HepG2 (cell line): ENCODE results near the gene CNGA3. TPM values are rescaled to one million over a fixed set of nuclear protein-coding genes. Genes with fewer than 3 reads are reported as not detected.

ENCODE experiments used
- ATAC-seq: fragments of 200-7000 bp; cut with Tn5 transposase; 3 replicates; pipeline ENCODE4 v1.9.1; 2020; ENCODE audit warnings: mild to moderate bottlenecking, moderate library complexity
- BruUV-seq: library from RNA; stranded (reverse); fragments of 400-500 nt; replicated peaks from 2 replicates; lab custom pipeline; 2021; lab: Mats Ljungman, UMichigan
- CTCF ChIA-PET: fragments of 300-600 bp; formaldehyde crosslinking; extraction: SDS; loops from one replicate; lab custom pipeline; 2021; ENCODE audit warnings: low total read pairs, inconsistent platforms, low intra/inter-chr PET ratio; lab: Yijun Ruan, JAX
- POLR2A ChIA-PET: fragments of 350-600 bp; sonication (Branson Sonifier 250); formaldehyde crosslinking; loops from one replicate; lab custom pipeline; 2020; ENCODE audit warnings: antibody characterized with exemption, inconsistent platforms; lab: Yijun Ruan, JAX
- DNase-seq: peaks from one replicate; pipeline ENCODE4 v3.0.0-alpha.2; 2015; ENCODE audit warnings: low spot score
- FAIRE-seq: peaks from 3 replicates; lab custom pipeline; 2011; peaks lifted over from hg19 to GRCh38; lab: Jason Lieb, UNC
- H2AFZ ChIP-seq: one replicate; pipeline ENCODE4 v1.6.1; 2011; ENCODE audit warnings: low read length, inconsistent platforms
- H3K27ac ChIP-seq: fragments of 300-600 bp; 3 replicates; pipeline ENCODE4 v1.8.0; 2011; ENCODE audit warnings: mixed run types, mild to moderate bottlenecking, mixed read lengths, low read length, inconsistent platforms; ENCODE audit not compliant: insufficient read depth; ENCODE audit errors: extremely low read length
- H3K27me3 ChIP-seq, 2 experiments: fragments of 200-600 bp in 1 of 2; 2 replicates in 1 of 2; 3 replicates in 1 of 2; pipeline versions ENCODE4 v1.6.0 to v1.8.0; 2011; ENCODE audit warnings: low read length in 2 of 2, mild to moderate bottlenecking in 2 of 2, moderate library complexity in 2 of 2, inconsistent platforms in 1 of 2; ENCODE audit not compliant: insufficient read depth in 2 of 2, control insufficient read depth in 1 of 2
- H3K36me3 ChIP-seq, 2 experiments: fragments of 200-600 bp in 1 of 2; replicated peaks in 1 of 2; 2 replicates in 1 of 2; 3 replicates in 1 of 2; pipeline versions ENCODE4 v1.5.1 to v1.8.0; 2011; ENCODE audit warnings: low read length in 2 of 2, inconsistent platforms in 1 of 2; ENCODE audit not compliant: insufficient read depth in 2 of 2, control insufficient read depth in 1 of 2
- H3K4me1 ChIP-seq: 2 replicates; pipeline ENCODE4 v1.5.1; 2012; ENCODE audit warnings: low read length, inconsistent platforms; ENCODE audit not compliant: insufficient read depth
- H3K4me2 ChIP-seq: 2 replicates; pipeline ENCODE4 v1.6.0; 2011; ENCODE audit warnings: low read depth, low read length, inconsistent platforms
- H3K4me3 ChIP-seq, 3 experiments: fragments of 200-600 bp in 1 of 3; sonication (generic), shearing (Covaris generic) in 1 of 3; replicated peaks in 1 of 3; 2 replicates each; pipeline ENCODE4 v1.5.1; 2011 to 2016; ENCODE audit warnings: low read length in 3 of 3, inconsistent platforms in 2 of 3, low read depth in 2 of 3, mild to moderate bottlenecking in 2 of 3, control low read depth in 1 of 3, mixed read lengths in 1 of 3; ENCODE audit not compliant: insufficient read depth in 1 of 3
- H3K79me2 ChIP-seq: one replicate; pipeline ENCODE4 v1.6.1; 2011; ENCODE audit warnings: low read length, inconsistent platforms; ENCODE audit not compliant: insufficient read depth
- H3K9ac ChIP-seq: 2 replicates; pipeline ENCODE4 v1.6.0; 2011; ENCODE audit warnings: mild to moderate bottlenecking, low read depth, low read length, inconsistent platforms; ENCODE audit not compliant: insufficient read depth
- H3K9me3 ChIP-seq: 2 replicates; pipeline ENCODE4 v1.5.1; 2012; ENCODE audit warnings: mild to moderate bottlenecking, low read length
- H4K20me1 ChIP-seq: 2 replicates; pipeline ENCODE4 v1.6.0; 2011; ENCODE audit warnings: inconsistent platforms, mild to moderate bottlenecking, low read length, moderate library complexity; ENCODE audit not compliant: insufficient read depth
- CBX2 ChIP-seq, 2 experiments: fragments of 200-600 bp in 1 of 2; sonication (generic); formaldehyde crosslinking in 1 of 2; IDR thresholded peaks; 2 replicates each; pipeline versions ENCODE4 v1.7.0 to v1.8.1; 2018 to 2022; ENCODE audit warnings: low read depth in 2 of 2, low read length in 1 of 2, mild to moderate bottlenecking in 1 of 2, missing genetic modification reagents in 1 of 2
- CSRNP2 ChIP-seq: sonication (generic); formaldehyde crosslinking; conservative IDR thresholded peaks from 2 replicates; pipeline ENCODE4 v1.8.0; 2022; ENCODE audit warnings: low read depth, missing genetic modification reagents
- MAFF ChIP-seq: IDR thresholded peaks from 2 replicates; pipeline ENCODE4 v1.6.1; 2011; ENCODE audit warnings: low read depth, low read length, improper control_type of control experiment
- MAFK ChIP-seq, 2 experiments: IDR thresholded peaks in 1 of 2; conservative IDR thresholded peaks in 1 of 2; 2 replicates each; pipeline ENCODE4 v1.6.1; 2011; ENCODE audit warnings: improper control_type of control experiment in 2 of 2, low read length in 2 of 2
- ZNF513 ChIP-seq: sonication (generic); formaldehyde crosslinking; conservative IDR thresholded peaks from 2 replicates; pipeline ENCODE4 v1.5.0; 2020; ENCODE audit warnings: missing genetic modification reagents
- ZNF607 ChIP-seq: sonication (generic); formaldehyde crosslinking; IDR thresholded peaks from 2 replicates; pipeline ENCODE4 v1.5.1; 2020; ENCODE audit warnings: missing genetic modification reagents, mild to moderate bottlenecking, borderline replicate concordance
- in situ Hi-C: cut with HindIII; loops from 2 replicates; pipeline ENCODE4 v1.10.0; 2017; ENCODE audit warnings: low pct_unique_long_range_greater_than_20kb; ENCODE audit not compliant: extremely low pct_ligation_motif_present
- intact Hi-C: fragments of 100-400 bp; cut with micrococcal nuclease; formaldehyde crosslinking; loops from one replicate; pipeline ENCODE4 v1.10.0; 2022; ENCODE audit not compliant: unreplicated experiment
- polyA plus RNA-seq, 8 experiments: library from polyadenylated mRNA; depleted of rRNA in 3 of 8; stranded (reverse) in 7 of 8; unstranded in 1 of 8; fragments of >200 nt; fragmentation: Illumina TruSeq in 4 of 8; extraction: Trizol in 4 of 8; gene quantifications; 2 replicates each; pipeline versions ENCODE4 v1.2.1 to v1.2.3, GENCODE V29; 2011 to 2016; ENCODE audit warnings: low read depth in 4 of 8, missing spikeins in 1 of 8, mixed read lengths in 1 of 8; ENCODE audit not compliant: insufficient read depth in 1 of 8
- total RNA-seq, 5 experiments: library from RNA; depleted of rRNA; stranded (reverse); fragments of >200 nt; fragmentation: Illumina TruSeq; extraction: Trizol; gene quantifications; 2 replicates each; pipeline ENCODE4 v1.2.3, GENCODE V29; 2016; ENCODE audit warnings: low read depth in 1 of 5

CNGA3 gene
- total and polyA plus RNA-seq, 2 of the 13 experiments (the other 11 are each of a cell fraction or from before 2014, with no cell fraction given), result not detected

GRCh38 chr2:98426771-98427170 is 80.5 kb downstream of the CNGA3 start (continued):
- TF ChIP-seq CBX2 (IDR thresholded peaks at IDR 0.05; ENCODE audit: low read depth, low read length) (no peak), CBX2 (CRISPR knock-in tag; IDR thresholded peaks at IDR 0.05; ENCODE audit: low read depth) (no peak), ZNF607 (CRISPR knock-in tag) (no peak)

GRCh38 chr2:98432145-98432544 is 85.9 kb downstream of the CNGA3 start:
- TF ChIP-seq ZNF513 (CRISPR knock-in tag) (no peak), MAFF (0 out of 2 replicates have a peak, but pooled peaks have one; percentile 15), CSRNP2 (no peak), MAFK (conservative IDR thresholded peaks at IDR 0.05 in 1 of 2, IDR thresholded peaks at IDR 0.05 in 1 of 2; ENCODE audit: low read length in 2 of 2) (peak in 1 of 2 experiments; percentile 50; a peak in 1 of 4 replicates)
- H3K4me3 ChIP-seq, result no peak overlapping the region
- H3K9me3 ChIP-seq, result peaks cover 17% of the 10 kb centered on the region
- ChIA-PET CTCF (no interaction called here), POLR2A (no interaction called here)
- no peaks in the 10 kb centered on the region for H3K79me2 ChIP-seq
- H4K20me1 ChIP-seq, result no peaks in the 10 kb centered on the region
- H3K27ac ChIP-seq, result no peak overlapping the region
- H2AFZ ChIP-seq, result no peak overlapping the region
- H3K36me3 ChIP-seq, result no peaks in the 10 kb centered on the region
- ATAC-seq (no peak), FAIRE-seq (no peak), DNase-seq (no peak)
- intact Hi-C loops, result no loop called here
- H3K4me2 ChIP-seq, result no peak overlapping the region
- no peaks in the 10 kb centered on the region for H3K4me1 ChIP-seq
- no TSS peak for BruUV-seq
- H3K9ac ChIP-seq, result no peak overlapping the region
- in situ Hi-C loops, result no loop called here
- H3K27me3 ChIP-seq, result peaks cover 0 to 21% of the 10 kb centered on the region in 2 experiments; a peak in 3 of 5 replicates
